ENCODE data around the gene NUDT21.
"Not testable (repeated sequence)": the region's sequence is repeated elsewhere in the genome, so short reads cannot be mapped to it uniquely, and the experiment has no call there.

NUDT21 gene

DNA sequence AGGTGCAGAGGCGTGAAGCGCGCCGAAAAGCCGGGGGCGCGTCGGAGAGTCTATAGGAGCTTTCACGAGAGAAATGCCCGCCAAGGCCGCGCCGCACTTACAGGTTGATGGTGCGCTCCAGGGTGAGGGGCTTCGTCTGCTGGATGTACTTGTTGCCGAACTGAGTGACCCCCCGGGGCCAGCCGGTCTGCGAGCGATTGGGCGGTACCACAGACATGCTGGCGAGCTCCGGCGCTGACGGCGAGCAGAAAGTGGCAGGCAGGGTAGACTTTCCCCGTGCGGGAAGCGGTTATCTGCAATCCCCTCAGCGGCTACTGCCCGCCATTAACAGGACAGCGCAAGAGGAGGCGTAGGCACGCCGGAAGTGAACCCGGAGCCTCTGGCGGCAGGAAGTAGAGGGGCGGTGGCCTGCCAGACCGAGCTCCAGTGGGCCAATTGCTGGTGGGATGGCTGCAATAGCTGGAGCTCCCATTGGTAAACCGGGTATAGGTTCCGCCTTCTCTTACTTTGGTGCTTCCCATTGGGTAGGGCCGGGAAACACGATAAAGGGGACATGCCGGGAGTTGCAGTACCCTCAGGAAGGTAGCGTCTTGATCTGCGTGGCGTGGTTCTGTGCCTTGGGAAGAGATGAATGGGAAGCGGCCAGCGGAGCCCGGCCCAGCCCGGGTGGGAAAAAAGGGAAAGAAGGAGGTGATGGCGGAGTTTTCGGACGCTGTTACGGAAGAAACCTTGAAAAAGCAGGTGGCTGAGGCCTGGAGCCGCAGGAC lies at the start of gene NUDT21, which contains the start of gene OGFOD1:
Gene NUDT21, minus strand, starts transcription at position 347 of the 767 bp plus-strand sequence. Its CDS starts 130 bp downstream, at position 217.
Gene OGFOD1, plus strand, starts transcription at position 569 of the 767 bp plus-strand sequence. Its CDS starts 59 bp downstream, at position 628.
- DNase-seq, result peak; percentile 85

DNA sequence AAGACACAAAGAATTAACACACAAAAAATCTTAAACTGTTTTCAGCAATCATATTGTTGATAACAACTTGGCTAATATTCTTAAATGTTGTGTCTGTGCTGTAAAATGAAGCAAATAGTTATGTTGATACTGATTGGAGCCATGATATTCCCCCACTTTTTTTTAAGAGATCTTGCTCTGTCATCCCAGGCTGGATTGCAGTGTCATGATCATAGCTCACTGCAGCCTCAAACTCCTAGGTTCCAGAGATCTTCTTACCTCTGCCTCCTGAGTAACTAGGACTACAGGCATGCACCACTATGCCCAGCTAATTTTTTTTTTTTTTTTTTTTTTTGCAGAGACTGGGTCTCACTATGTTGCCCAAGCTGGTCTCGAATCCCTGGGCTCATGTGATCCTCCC lies 42.7 kb upstream of the NUDT21 start:
- DNase-seq, result no peak

GRCh38 chr16:56493126-56493525 lies 42.0 kb upstream of the NUDT21 start:
- no peak for DNase-seq

DNA sequence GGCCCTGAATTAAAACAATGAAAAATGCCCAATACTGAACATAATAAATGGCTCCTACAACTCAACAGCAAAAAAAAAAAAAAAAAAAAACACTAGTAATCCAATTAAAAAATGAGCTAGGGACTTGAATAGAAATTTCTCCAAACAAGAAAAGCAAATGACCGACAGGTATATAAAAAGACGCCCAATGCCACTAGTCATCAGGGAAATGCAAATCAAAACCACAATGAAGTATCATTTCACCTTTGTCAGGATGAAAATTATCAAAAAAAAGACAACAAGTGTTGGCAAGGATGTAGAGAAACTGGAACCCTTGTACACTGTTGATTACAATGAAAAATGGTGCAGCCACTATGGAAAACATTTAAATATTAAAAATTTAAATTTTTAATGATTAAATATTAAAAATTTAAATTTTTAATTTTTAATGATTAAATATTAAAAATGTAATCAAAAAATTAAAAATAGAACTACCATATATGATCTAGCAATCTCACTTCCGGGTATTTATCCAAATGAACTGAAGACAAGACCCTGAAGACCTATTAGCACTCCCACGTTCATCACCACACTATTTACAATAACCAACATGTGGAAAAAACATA lies 40.6 kb upstream of the NUDT21 start:
- DNase-seq, result no peak

DNA sequence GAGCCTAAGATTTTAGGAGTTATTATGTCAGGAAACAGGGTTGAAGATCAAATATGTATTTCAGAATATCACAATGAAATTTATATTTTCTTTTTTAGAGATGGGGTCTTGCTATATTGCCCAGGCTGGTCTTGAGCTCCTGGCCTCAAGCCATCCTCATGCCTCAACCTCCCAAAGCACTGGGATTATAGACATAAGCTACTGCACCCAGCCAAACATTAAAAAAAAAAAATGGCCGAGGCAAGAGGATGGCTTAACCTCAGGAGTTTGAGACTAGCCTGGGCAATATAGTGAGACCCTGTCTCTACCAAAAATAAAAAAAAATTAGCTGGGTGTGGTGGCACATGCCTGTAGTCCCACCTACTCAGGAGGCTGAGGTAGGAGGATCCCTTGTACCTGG lies 37.7 kb upstream of the NUDT21 start:
- DNase-seq, result not testable (repeated sequence)

DNA sequence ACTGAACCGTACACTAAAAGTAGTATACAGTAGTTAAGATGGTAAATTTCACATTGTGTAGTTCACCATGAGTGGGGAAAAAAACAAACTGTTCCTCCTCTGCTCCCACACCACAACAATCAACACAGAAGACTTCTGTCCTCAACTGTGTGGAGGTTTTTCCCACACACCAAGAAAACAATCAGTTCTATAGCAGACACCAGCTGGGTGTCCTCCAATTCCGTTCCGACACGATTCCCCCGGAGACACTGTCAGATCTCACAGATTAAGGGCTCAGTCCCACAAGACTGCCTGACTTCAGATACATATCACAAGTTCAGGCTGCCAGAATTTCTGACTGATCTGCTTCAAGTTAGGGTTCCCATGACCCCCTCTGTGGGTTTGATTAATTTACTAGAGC lies 36.9 kb upstream of the NUDT21 start:
- no peak for DNase-seq

- no peak for DNase-seq
Measured at GRCh38 chr16:56483394-56483793, 32.3 kb upstream of the NUDT21 start.

- no peak for DNase-seq
Measured at GRCh38 chr16:56482683-56483236, 31.6 kb upstream of the NUDT21 start.

DNA sequence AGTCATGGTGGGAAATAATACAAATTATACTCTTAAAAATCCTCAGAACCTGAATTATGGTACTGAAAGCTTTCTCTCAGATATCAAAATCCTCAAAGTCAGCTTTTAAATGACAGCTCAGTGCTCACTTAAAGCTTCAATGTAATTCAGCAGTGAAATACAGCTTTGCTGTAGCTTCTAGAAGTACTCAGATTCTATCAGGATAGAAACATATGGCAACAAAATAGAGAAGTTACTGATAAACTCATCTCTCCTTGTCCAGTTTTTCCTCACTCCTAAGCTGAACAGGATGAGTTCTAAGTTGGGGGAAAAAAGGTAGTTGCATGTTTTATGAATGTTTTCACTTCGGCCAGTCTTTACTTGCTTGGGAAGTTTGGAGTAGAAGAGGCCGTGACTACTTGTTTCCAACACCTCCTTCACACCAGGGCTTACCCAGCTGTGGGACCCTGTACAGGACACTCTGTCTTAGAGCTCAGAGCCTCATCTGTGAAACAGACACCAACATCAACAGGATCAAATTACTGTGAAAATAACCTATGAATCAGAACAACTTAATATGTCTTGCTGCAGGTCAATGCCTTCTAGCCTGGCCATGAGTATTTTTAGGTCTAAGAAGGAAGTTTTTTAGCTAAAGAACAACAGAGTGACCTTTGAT lies 30.5 kb upstream of the NUDT21 start:
- DNase-seq, result no peak

GRCh38 chr16:56480776-56481467 lies 29.8 kb upstream of the NUDT21 start:
- no peak for DNase-seq

DNA sequence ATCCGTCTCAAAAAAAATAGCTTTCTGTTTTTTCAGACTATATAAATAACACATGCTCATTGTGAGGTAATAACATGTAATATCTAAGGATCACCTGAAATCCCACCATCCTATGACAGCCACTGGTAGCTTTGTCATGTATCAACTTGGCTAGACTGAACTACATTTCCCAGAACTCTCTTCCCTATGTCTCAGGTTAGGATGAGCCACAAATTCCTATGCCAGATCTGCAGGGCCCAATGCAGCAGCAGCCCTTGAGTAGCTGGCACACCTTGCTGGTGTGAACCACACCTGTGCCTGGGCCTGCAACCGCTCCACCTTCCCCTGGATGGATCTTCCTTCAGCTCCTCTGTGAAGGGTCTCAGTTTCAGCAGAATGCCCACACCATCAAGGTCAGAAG lies 28.3 kb upstream of the NUDT21 start:
- no peak for DNase-seq

DNA sequence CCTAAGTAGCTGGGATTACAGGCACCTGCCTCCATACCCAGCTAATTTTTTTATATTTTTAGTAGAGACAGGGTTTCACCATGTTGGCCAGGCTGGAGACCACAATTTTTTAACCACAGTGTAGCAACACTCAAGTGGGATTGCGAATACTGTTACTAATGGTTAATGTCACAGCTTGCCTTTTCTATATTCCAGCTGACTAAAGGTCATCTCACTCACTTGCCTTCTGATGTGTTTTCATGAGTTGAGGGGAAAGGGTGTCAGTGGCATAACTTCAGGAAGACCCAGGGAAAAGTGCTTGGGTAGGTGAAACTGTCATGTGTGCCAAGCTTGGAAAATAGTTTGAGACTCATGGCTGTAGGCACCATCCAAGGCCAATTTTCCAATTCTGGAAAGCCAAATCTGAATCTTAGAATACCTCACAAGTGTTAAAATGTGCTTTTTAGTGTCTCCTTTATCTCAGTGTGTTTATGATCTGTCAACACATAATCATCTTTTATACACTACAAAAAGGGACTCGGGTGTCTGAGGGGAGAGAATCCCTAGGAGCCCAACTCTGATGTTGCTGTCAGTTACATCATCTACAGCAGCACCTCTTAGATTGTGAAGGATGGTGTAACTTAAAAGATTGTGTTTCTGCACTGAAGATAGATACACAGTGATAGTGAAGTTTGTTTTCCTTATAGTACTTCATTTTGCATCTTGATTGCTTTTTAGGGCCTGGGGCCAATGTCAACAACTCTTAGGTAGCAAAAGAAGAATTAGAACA lies 27.3 kb upstream of the NUDT21 start:
- no peak for DNase-seq

GRCh38 chr16:56477096-56477878 lies 26.2 kb upstream of the NUDT21 start:
- no peak for DNase-seq

DNA sequence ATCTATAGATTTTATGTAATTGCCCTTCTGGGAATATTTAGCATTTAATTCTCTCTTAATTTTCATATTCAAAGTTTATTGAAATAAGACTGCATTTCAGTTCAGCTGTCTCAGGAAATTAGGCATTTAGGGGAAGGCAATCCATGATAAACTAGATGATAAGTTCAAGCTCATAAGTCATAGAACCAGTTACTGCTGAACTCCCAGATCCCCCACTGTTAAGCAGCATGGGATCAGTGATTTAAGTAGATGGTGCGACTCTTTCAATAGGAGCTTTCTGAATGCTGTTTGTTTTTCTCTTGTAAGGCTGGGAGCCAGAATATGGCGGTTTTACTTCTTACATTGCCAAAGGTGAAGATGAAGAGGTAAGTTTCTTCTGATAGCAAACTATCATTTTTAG lies 24.1 kb upstream of the NUDT21 start:
- DNase-seq, result no peak

DNA sequence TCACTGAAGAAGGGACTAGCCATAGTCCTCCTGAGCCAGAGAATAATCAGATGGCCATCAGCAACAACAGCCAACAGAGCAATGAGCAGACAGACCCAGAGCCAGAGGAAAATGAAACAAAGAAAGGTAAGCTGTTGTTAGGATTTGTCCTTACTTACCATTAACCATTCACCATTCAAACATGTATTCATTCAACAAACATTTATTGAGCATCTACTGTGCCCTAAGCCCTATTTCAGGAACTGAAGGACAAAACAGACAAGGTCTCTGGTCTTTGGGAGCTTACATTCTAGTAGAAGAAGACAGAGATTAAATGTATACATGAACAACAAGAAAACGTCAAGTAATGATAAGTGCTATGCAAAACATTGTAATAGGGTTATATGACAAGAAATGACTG lies 19.5 kb upstream of the NUDT21 start:
- DNase-seq, result no peak

DNA sequence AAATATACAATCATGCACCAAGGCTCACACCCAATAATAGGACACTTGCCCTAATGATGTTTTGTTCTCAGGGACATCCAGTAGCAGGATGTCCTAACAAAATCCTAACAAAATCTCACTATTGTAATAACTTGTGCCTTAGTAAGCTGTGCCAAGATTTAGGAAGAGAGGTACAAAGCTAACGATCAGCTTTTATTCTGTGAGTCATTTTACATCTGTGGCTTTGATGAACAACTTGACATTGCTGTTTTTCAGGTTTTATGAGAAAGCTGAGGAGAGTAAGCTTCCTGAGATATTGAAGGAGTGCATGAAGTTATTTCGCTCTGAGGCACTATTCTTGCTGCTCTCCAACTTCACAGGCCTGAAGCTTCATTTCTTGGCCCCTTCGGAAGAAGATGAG lies 19.1 kb upstream of the NUDT21 start:
- DNase-seq, result no peak

DNA sequence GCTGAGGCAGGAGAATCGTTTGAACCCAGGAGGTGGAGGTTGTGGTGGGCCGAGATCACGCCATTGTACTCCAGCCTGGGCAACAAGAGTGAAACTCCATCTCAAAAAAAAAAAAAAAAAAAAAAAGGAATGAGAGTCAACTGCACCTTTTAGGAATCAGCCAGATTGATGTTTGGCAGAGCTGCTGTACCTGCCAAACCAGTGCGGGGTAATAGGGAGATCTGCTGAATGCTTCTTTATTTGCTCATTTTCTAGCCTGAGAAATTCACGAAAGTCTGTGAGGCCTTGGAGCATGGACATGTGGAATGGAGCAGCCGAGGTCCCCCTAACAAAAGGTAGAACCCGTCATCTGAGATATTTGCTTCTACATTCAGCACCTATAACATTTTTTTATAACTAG lies 18.6 kb upstream of the NUDT21 start:
- DNase-seq, result no peak

- no peak for DNase-seq
Measured at GRCh38 chr16:56468800-56469199, 17.7 kb upstream of the NUDT21 start.

DNA sequence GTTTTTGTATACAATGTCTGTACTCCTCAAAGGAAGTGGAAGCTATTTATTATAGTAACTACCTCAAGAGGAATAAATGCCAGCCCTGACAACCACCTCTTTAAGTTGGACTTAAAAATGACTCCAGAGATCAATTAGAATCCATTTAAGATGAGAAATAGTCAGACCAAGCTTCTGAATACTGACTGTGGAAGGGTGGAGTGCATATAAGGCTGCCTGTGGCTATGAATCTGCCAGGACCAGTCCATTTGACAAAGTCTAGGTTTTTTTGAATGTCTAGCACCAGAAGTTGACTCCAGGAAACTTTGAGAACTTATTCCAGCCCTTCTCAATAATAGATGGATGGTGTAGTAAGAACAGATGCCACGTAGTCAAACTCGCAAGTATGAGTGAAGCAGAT lies 15.2 kb upstream of the NUDT21 start:
- no peak for DNase-seq

DNA sequence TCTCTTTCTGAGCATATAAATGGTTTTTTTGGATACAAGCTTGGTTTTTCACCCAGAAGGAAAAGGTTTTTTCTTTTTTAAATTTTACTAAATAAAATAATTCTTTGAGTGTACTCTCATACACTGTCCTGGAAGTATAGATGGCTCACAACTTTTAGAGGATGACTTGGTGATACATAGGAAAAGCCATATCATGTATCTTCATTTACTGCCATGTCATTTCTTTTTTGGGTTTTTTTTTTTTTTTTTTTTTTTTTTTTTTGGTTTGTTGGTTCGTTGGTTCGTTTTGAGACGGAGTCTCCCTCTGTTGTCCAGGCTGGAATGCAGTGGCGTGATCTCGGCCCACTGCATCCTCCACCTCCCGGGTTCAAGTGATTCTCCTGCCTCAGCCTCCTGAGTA lies 12.0 kb upstream of the NUDT21 start:
- no peak for DNase-seq

- no peak for DNase-seq
Measured at GRCh38 chr16:56462064-56462796, 11.1 kb upstream of the NUDT21 start.
